ENCODE measurements around the gene NUDT13.

DNA sequence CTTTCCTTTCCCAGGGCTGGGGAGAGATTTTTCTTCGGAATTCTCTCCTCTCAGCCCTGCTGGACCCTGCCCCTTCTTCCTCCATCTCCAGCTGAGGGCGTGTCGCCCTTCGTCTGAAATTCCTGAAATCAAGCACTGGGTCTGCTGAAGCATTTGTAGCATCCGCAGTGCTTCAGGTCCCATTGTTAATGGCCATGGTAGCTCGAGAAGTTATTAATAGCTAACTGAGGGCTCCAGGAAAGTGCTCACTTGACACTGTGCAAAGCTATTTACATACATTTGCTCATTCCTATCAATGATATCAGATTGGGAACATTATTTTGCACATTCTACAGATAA lies 58.2 kb downstream of the NUDT13 start:
- TF ChIP-seq EP300 (conservative IDR thresholded peaks at IDR 0.05; ENCODE audit: poor library complexity, severe bottlenecking) (no peak), CTCF (IDR thresholded peaks at IDR 0.05; ENCODE audit: poor library complexity, severe bottlenecking) (no peak), TAF1 (IDR thresholded peaks at IDR 0.05; ENCODE audit: low read depth) (no peak), EZH2 (IDR thresholded peaks at IDR 0.05; ENCODE audit: borderline replicate concordance, insufficient read depth, low read length, poor library complexity, severe bottlenecking) (no peak), SMC3 (conservative IDR thresholded peaks at IDR 0.05; ENCODE audit: poor library complexity) (no peak), POLR2AphosphoS5 (IDR thresholded peaks at IDR 0.05) (no peak)

Measured in neural cell (in vitro differentiated cells).